Measurements from ENCODE around the gene SH3BP1.
"Not testable (repeated sequence)": the region's sequence is repeated elsewhere in the genome, so short reads cannot be mapped to it uniquely, and the experiment has no call there.

Gene SH3BP1

GRCh38 chr22:37607935-37608476 lies 31.5 kb upstream of the SH3BP1 start:
- H3K4me1 ChIP-seq (ENCODE audit: control insufficient read depth, insufficient read depth, low read length), result peaks cover 17% of the 10 kb centered on the region
- H3K9ac ChIP-seq (ENCODE audit: low read length), result peak overlapping the region; percentile 86
- H3K4me3 ChIP-seq (ENCODE audit: low read length), result peak overlapping the region; percentile 84
- no peaks in the 10 kb centered on the region for H3K27me3 ChIP-seq (ENCODE audit: control insufficient read depth, insufficient read depth, low read length)
- no peaks in the 10 kb centered on the region for H3K9me3 ChIP-seq (ENCODE audit: control insufficient read depth, low read length)
- no peaks in the 10 kb centered on the region for H3K36me3 ChIP-seq (ENCODE audit: control insufficient read depth, insufficient read depth, low read length)

DNA sequence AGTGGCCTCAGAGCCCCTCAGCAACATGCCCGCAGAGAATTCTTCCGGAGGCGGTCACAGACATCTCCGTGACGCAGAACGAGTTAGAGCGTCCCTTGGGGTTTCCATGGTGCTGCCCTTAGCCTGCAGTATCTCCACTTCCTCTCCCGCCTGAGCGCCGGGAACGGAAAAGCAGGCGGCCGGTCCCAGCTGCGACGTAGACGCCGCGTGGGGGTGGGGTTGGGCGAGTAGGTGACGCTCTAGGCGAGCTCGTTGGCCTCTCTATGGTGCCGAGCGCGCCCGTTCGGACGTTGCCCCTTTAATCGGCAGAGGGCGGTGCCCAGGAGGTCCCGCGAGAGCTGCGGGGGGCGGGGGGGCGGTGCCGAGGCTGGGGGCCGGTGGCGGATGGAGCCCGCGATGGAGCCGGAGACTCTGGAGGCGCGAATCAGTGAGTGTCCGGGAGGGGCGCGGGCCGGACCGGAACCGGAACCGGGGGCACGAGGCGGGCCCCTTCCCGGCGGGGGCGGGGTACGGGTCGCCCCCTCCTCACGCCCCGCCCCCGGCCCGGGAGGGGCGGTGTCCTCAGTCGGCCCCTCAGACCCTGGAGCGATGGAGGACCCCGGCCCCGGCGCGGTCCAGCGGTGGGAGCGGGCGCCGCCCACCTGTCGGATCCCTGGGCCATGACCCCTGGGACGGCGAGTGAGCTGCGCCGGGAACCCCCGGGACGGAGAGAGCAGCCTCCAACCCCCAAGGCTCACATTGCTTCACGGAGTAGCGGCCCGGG lies 30.8 kb upstream of the SH3BP1 start, which contains the start of gene GGA1:
Gene GGA1, plus strand, starts transcription at position 358 of the 763 bp plus-strand sequence. Its CDS starts 27 bp downstream, at position 385.
- Histone ChIP-seq H3K27me3 (ENCODE audit: control insufficient read depth, insufficient read depth, low read length) (no peaks in the 10 kb centered on the region), H3K9ac (ENCODE audit: low read length) (peak within 1 kb of the TSS; percentile 86), H3K36me3 (ENCODE audit: control insufficient read depth, insufficient read depth, low read length) (no peaks in the 10 kb centered on the region), H3K4me1 (ENCODE audit: control insufficient read depth, insufficient read depth, low read length) (peaks cover 17% of the 10 kb centered on the region), H3K9me3 (ENCODE audit: control insufficient read depth, low read length) (no peaks in the 10 kb centered on the region), H3K4me3 (ENCODE audit: low read length) (peak within 1 kb of the TSS; percentile 84)

DNA sequence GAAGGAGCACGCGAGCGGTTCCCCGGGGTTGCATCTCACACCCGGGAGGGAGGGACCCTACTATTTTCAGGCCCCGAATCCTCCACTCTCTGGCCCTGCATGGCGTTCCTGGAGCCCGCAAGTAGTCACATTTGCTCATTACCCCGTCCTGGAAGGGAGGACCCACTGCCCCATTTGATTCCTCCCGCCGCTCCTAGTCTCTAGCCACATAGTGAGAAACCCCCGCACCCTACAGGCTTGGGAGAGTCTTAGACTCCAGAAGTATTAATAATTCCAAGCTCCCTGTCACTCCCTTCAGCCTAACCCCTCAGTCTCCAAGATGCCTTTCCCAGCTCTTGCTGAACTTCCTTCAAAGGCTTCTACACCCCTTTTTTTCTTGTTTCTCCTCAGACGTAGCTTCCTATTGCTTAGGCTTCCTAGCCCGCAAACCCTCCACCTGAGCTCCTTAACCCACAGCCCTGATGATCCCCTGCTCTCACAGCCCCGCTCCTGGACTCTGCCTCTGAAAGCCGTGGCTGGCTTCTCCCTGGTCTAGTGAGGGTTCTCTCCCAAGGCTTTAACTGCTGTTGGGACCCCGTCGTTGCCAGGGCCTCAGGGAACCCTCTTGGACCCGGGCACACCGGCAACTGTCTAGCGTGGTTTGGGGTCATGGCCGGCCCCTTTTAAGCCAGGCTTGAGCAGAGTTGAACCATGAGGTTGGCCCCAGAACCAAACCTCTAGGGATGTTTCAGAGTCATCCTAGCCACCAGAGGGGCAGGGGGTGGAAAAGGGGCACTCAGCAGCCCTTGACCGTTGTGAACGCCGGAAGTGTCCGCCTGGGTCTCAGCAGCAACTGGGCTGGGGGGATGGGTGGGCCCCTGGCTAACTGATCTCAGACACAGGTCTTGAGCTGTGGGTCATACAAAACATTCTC lies 30.0 kb upstream of the SH3BP1 start:
- H3K27me3 ChIP-seq (ENCODE audit: control insufficient read depth, insufficient read depth, low read length), result no peaks in the 10 kb centered on the region
- H3K9me3 ChIP-seq (ENCODE audit: control insufficient read depth, low read length), result no peaks in the 10 kb centered on the region
- no peaks in the 10 kb centered on the region for H3K36me3 ChIP-seq (ENCODE audit: control insufficient read depth, insufficient read depth, low read length)
- H3K9ac ChIP-seq (ENCODE audit: low read length), result peak overlapping the region; percentile 86
- peak overlapping the region; percentile 84 for H3K4me3 ChIP-seq (ENCODE audit: low read length)
- H3K4me1 ChIP-seq (ENCODE audit: control insufficient read depth, insufficient read depth, low read length), result peaks cover 17% of the 10 kb centered on the region

DNA sequence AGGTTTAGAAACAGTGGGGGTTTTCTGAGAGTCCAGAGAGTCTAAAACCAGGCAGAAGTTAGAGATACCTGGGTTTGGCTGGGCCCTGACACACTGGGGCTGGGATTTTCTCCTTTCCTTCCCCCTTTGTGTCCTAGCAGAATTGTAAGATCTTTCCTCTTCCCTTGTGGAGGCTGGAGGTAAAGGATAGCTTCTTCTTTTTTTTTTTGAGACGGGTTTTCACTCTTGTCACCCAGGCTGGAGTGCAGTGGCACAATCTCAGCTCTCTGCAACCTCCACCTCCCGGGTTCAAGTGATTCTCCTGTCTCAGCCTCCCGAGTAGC lies 29.4 kb upstream of the SH3BP1 start:
- peaks cover 17% of the 10 kb centered on the region for H3K4me1 ChIP-seq (ENCODE audit: control insufficient read depth, insufficient read depth, low read length)
- not testable (repeated sequence) for H3K27me3 ChIP-seq (ENCODE audit: control insufficient read depth, insufficient read depth, low read length); H3K9me3 ChIP-seq (ENCODE audit: control insufficient read depth, low read length); H3K36me3 ChIP-seq (ENCODE audit: control insufficient read depth, insufficient read depth, low read length)
- peak overlapping the region; percentile 84 for H3K4me3 ChIP-seq (ENCODE audit: low read length)
- H3K9ac ChIP-seq (ENCODE audit: low read length), result peak overlapping the region; percentile 86

GRCh38 chr22:37610480-37611129 lies 28.9 kb upstream of the SH3BP1 start:
- Histone ChIP-seq H3K27me3 (ENCODE audit: control insufficient read depth, insufficient read depth, low read length) (no peaks in the 10 kb centered on the region), H3K9me3 (ENCODE audit: control insufficient read depth, low read length) (no peaks in the 10 kb centered on the region), H3K4me1 (ENCODE audit: control insufficient read depth, insufficient read depth, low read length) (peaks cover 17% of the 10 kb centered on the region), H3K9ac (ENCODE audit: low read length) (peak overlapping the region; percentile 86), H3K36me3 (ENCODE audit: control insufficient read depth, insufficient read depth, low read length) (no peaks in the 10 kb centered on the region), H3K4me3 (ENCODE audit: low read length) (no peak overlapping the region)

DNA sequence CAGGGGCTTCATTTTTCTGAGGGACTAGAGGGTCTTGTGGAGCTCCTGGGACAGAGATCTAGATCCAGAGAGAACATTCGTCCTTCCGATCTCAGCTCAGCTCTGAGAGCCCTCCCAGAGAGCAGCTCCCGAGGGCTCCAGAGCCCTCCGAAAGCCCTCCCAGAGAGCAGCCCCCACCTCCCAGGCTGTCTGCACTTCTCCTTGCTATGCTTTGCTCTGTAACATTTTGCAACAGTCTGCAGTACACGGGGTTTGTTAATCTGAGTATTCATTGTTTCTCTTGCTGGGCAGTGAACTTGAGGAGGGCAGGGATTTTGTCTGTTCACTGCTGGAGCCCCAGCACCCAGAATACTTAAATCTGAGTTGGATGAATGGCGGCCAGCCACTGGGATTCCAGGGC lies 28.3 kb upstream of the SH3BP1 start:
- Histone ChIP-seq H3K36me3 (ENCODE audit: control insufficient read depth, insufficient read depth, low read length) (no peaks in the 10 kb centered on the region), H3K4me1 (ENCODE audit: control insufficient read depth, insufficient read depth, low read length) (peaks cover 17% of the 10 kb centered on the region), H3K9me3 (ENCODE audit: control insufficient read depth, low read length) (no peaks in the 10 kb centered on the region), H3K27me3 (ENCODE audit: control insufficient read depth, insufficient read depth, low read length) (no peaks in the 10 kb centered on the region), H3K9ac (ENCODE audit: low read length) (no peak overlapping the region), H3K4me3 (ENCODE audit: low read length) (no peak overlapping the region)

DNA sequence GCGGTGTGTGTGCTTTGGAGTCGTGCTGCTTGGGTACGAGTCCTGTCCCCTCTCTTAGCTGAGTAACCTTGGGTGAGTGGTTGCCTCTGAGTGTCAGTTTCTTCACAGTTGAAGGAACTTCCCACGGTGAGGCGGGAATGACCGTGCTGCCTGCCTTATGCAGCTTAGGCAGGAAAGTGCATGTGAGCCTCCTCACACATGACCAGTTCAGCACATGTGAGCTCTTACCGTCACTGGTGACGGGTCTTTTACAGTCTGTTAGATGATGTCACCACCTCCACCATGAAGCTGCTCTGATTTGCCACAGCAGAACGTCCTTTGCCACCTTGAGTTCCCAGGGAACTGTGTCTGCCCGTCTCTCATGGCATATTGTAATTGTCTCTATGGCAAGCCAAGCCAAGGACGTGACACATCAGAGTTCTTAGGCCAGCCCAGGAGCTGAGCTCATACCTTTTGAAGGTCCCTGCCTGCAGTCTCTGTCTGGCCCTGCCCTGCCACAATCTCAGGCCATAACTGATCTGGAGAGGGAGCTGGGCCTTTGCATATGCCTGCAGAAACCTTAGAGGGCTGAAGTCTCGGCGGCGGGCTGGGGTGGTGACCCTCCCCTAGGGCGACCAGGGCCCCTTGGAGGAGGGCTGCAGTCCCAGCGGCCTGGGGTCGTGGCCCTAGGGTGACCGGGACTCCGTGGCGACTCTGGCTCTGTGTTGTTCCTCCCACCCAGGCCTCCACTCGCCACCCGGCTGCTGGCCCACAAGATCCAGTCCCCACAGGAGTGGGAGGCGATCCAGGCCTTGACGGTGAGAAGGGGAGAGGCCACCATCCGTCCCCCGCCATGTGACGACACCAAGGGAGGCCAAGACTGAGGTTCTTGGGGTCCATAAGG lies 23.0 kb upstream of the SH3BP1 start:
- no peaks in the 10 kb centered on the region for H3K9me3 ChIP-seq (ENCODE audit: control insufficient read depth, low read length)
- H3K4me1 ChIP-seq (ENCODE audit: control insufficient read depth, insufficient read depth, low read length), result no peaks in the 10 kb centered on the region
- H3K9ac ChIP-seq (ENCODE audit: low read length), result no peak overlapping the region
- H3K4me3 ChIP-seq (ENCODE audit: low read length), result no peak overlapping the region
- H3K27me3 ChIP-seq (ENCODE audit: control insufficient read depth, insufficient read depth, low read length), result no peaks in the 10 kb centered on the region
- peaks cover 12% of the 10 kb centered on the region for H3K36me3 ChIP-seq (ENCODE audit: control insufficient read depth, insufficient read depth, low read length)

GRCh38 chr22:37617431-37617830 lies 22.0 kb upstream of the SH3BP1 start:
- H3K4me3 ChIP-seq (ENCODE audit: low read length), result no peak overlapping the region
- H3K27me3 ChIP-seq (ENCODE audit: control insufficient read depth, insufficient read depth, low read length), result no peaks in the 10 kb centered on the region
- no peak overlapping the region for H3K9ac ChIP-seq (ENCODE audit: low read length)
- no peaks in the 10 kb centered on the region for H3K4me1 ChIP-seq (ENCODE audit: control insufficient read depth, insufficient read depth, low read length)
- H3K9me3 ChIP-seq (ENCODE audit: control insufficient read depth, low read length), result no peaks in the 10 kb centered on the region
- peaks cover 12% of the 10 kb centered on the region for H3K36me3 ChIP-seq (ENCODE audit: control insufficient read depth, insufficient read depth, low read length)

- Histone ChIP-seq H3K9ac (ENCODE audit: low read length) (no peak overlapping the region), H3K4me3 (ENCODE audit: low read length) (no peak overlapping the region), H3K36me3 (ENCODE audit: control insufficient read depth, insufficient read depth, low read length) (peaks cover 12% of the 10 kb centered on the region), H3K4me1 (ENCODE audit: control insufficient read depth, insufficient read depth, low read length) (no peaks in the 10 kb centered on the region), H3K27me3 (ENCODE audit: control insufficient read depth, insufficient read depth, low read length) (no peaks in the 10 kb centered on the region), H3K9me3 (ENCODE audit: control insufficient read depth, low read length) (no peaks in the 10 kb centered on the region)
These were observed 21.3 kb upstream of the SH3BP1 start for GRCh38 chr22:37618072-37618656.

GRCh38 chr22:37618674-37619073 lies 20.8 kb upstream of the SH3BP1 start:
- Histone ChIP-seq H3K27me3 (ENCODE audit: control insufficient read depth, insufficient read depth, low read length) (no peaks in the 10 kb centered on the region), H3K9me3 (ENCODE audit: control insufficient read depth, low read length) (no peaks in the 10 kb centered on the region), H3K9ac (ENCODE audit: low read length) (no peak overlapping the region), H3K4me3 (ENCODE audit: low read length) (no peak overlapping the region), H3K36me3 (ENCODE audit: control insufficient read depth, insufficient read depth, low read length) (peaks cover 12% of the 10 kb centered on the region), H3K4me1 (ENCODE audit: control insufficient read depth, insufficient read depth, low read length) (peaks cover 2% of the 10 kb centered on the region)

DNA sequence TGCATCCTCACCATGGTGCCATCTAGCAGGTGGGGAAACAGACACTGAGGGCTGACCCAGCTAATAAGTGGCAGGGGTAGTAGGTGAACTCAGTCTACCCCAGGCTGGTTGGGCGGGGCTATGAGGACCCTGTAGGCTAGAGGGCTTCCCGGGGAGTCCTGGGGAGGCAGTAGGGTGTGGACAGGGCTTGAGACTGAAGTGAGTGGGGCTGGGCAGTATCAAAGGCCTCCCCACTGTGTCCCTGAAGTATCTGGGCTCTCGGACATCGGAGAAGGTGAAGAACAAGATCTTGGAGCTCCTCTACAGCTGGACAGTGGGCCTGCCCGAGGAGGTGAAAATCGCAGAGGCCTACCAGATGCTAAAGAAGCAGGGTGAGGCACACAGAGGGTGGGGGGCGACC lies 19.5 kb upstream of the SH3BP1 start:
- Histone ChIP-seq H3K27me3 (ENCODE audit: control insufficient read depth, insufficient read depth, low read length) (no peaks in the 10 kb centered on the region), H3K9ac (ENCODE audit: low read length) (no peak overlapping the region), H3K9me3 (ENCODE audit: control insufficient read depth, low read length) (no peaks in the 10 kb centered on the region), H3K4me1 (ENCODE audit: control insufficient read depth, insufficient read depth, low read length) (peaks cover 7% of the 10 kb centered on the region), H3K4me3 (ENCODE audit: low read length) (no peak overlapping the region), H3K36me3 (ENCODE audit: control insufficient read depth, insufficient read depth, low read length) (peaks cover 12% of the 10 kb centered on the region)

All from mucosa of stomach (tissue), 1 donor.